ENCODE results near the gene GRIK5.
"Not testable (repeated sequence)": the region's sequence is repeated elsewhere in the genome, so short reads cannot be mapped to it uniquely, and the experiment has no call there.

GRIK5 gene

DNA sequence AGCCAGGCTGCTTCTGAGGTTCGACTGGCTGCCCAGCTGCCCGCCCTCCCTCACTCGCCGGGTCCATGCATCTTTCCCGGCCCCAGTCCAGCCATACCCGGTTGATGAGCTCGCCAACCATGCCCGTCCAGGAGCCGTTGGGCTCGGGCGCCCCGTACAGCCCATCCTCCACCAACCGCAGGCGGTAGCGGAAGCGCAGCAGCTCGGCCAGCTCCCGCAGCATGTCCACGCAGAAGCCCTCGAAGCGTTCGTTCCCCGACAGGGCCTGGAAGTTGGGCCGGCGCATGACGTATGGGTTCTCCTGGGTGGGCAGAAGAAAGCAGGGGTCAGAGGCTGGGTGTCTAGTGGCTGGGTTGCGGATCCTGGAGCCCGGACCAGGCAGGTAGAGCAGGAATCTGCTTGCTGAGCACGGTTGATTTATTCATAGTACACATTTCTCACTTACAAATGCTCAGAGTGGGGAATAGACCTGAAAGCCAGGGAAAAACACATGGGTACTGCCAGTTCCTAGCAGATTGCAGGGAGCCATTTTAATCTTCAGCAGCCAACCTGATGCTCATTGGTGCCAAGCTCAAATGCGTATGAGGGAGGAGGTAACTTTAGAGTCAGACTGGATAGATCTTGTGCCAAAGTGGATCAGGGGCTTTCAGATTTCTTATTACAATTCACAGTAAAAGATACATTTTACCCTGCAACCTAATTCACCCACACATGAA lies 27.4 kb downstream of the GRIK5 start:
- no peak for DNase-seq (ENCODE audit: low read depth, low spot score)
- Histone ChIP-seq H3K9me3 (ENCODE audit: low read depth, low read length) (no peaks in the 10 kb centered on the region), H3K4me3 (no peak overlapping the region), H3K27ac (no peak overlapping the region), H3K9ac (ENCODE audit: insufficient read length) (no peak overlapping the region), H3K36me3 (ENCODE audit: insufficient read depth, low read length) (no peaks in the 10 kb centered on the region)
- no peak for TF ChIP-seq EZH2 (IDR thresholded peaks at IDR 0.05)

DNA sequence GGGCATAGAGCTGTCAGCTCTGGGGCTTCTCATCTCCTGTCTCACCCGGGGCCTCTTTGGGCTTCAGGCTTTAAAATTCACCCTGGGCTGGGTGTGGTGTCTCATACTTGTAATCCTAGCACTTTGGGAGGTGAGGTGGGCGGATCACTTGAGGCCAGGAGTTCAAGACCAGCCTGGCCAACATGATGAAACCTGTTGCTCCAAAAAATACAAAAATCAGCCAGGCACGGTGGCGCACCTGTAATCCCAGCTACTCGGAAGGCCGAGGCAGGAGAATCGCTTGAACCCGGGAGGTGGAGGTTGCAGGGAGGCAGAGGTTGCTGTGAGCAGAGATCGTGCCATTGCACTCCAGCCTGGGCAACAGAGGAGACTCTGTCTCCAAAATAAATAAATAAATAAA lies 29.5 kb downstream of the GRIK5 start:
- H3K4me3 ChIP-seq; H3K9me3 ChIP-seq (ENCODE audit: low read depth, low read length); H3K27ac ChIP-seq; DNase-seq (ENCODE audit: low read depth, low spot score); H3K36me3 ChIP-seq (ENCODE audit: insufficient read depth, low read length); H3K9ac ChIP-seq (ENCODE audit: insufficient read length): not testable (repeated sequence)

DNA sequence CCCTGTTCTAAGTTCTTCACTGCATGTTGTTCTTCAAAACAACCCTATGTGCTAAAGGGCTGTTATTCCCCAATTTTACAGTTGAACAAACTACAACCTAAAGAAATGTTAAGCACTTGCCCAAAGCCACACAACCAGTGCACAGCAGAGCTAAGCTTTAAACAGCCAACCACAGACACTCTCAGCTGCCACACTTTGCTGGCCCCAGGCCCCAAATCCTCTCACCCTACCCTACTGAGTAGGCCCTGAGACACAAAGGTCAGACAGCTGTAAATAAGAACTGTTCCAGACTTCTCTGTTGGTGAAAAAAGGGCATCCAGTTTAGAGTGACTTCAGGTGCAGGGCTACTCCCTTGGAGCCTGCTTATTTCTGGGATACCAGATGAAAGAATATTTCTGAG lies 30.0 kb downstream of the GRIK5 start:
- no peak for DNase-seq (ENCODE audit: low read depth, low spot score)
- H3K4me3 ChIP-seq, result no peak overlapping the region
- H3K9ac ChIP-seq (ENCODE audit: insufficient read length), result no peak overlapping the region
- H3K27ac ChIP-seq, result no peak overlapping the region
- H3K9me3 ChIP-seq (ENCODE audit: low read depth, low read length), result no peaks in the 10 kb centered on the region
- H3K36me3 ChIP-seq (ENCODE audit: insufficient read depth, low read length), result no peaks in the 10 kb centered on the region
- TF ChIP-seq POLR2AphosphoS5 (IDR thresholded peaks at IDR 0.05; ENCODE audit: borderline replicate concordance, low read depth, low read length), result no peak
- no peak for TF ChIP-seq EZH2 (IDR thresholded peaks at IDR 0.05)
- TF ChIP-seq FOXP2 (optimal IDR thresholded peaks at IDR 0.05; ENCODE audit: control extremely low read depth, extremely low read length, insufficient read depth), result no peak

DNA sequence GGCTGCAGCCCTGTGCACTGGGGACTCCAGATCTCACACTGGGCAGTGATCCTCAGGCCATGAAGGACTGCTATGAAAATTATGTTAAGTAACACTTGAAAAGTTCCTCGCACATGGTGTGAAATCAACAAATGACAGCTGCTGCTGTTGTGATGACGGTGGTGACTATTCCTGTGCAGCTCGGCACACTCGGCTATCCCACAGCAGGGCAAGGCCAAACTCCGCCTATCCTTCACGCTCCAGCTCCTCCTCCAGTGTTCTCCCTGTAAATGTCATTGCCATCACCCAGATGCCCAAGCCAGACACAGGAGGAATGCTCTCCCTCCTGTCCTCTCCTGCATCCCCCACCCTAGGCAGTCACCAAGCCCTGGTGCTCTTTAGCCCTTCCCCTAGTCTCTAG lies 31.3 kb downstream of the GRIK5 start:
- DNase-seq (ENCODE audit: low read depth, low spot score), result no peak

DNA sequence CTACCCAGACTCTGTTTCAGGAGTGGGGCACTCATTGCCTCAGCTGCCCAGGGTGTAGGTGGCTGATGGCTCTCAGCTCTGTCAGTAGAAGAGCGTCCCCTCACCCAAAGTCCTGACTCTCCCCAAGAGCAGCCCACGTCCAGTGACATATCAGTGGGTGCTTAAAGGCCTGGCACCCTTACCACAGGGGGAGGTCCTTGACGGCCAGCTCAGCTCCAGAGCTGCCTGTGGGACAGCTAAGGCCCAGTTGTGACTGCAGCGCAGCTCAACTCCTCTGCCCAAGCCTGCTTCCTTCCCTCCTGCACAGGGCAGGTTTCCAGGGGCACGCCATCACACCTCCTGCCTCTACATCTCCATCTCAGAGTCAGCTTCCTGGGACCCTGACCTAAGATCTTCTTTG lies 32.4 kb downstream of the GRIK5 start:
- TF ChIP-seq FOXP2 (optimal IDR thresholded peaks at IDR 0.05; ENCODE audit: control extremely low read depth, extremely low read length, insufficient read depth) (no peak), EZH2 (IDR thresholded peaks at IDR 0.05) (no peak), POLR2AphosphoS5 (IDR thresholded peaks at IDR 0.05; ENCODE audit: borderline replicate concordance, low read depth, low read length) (no peak)
- no peak overlapping the region for H3K9ac ChIP-seq (ENCODE audit: insufficient read length)
- no peak overlapping the region for H3K27ac ChIP-seq
- H3K9me3 ChIP-seq (ENCODE audit: low read depth, low read length), result no peaks in the 10 kb centered on the region
- DNase-seq (ENCODE audit: low read depth, low spot score), result no peak
- H3K36me3 ChIP-seq (ENCODE audit: insufficient read depth, low read length), result no peaks in the 10 kb centered on the region
- no peak overlapping the region for H3K4me3 ChIP-seq

More for the DNA sequence above, 31.3 kb downstream of the GRIK5 start:
- TF ChIP-seq EZH2 (IDR thresholded peaks at IDR 0.05) (no peak), POLR2AphosphoS5 (IDR thresholded peaks at IDR 0.05; ENCODE audit: borderline replicate concordance, low read depth, low read length) (no peak), FOXP2 (optimal IDR thresholded peaks at IDR 0.05; ENCODE audit: control extremely low read depth, extremely low read length, insufficient read depth) (no peak)
- Histone ChIP-seq H3K9me3 (ENCODE audit: low read depth, low read length) (no peaks in the 10 kb centered on the region), H3K4me3 (no peak overlapping the region), H3K27ac (no peak overlapping the region), H3K9ac (ENCODE audit: insufficient read length) (no peak overlapping the region), H3K36me3 (ENCODE audit: insufficient read depth, low read length) (no peaks in the 10 kb centered on the region)

DNA sequence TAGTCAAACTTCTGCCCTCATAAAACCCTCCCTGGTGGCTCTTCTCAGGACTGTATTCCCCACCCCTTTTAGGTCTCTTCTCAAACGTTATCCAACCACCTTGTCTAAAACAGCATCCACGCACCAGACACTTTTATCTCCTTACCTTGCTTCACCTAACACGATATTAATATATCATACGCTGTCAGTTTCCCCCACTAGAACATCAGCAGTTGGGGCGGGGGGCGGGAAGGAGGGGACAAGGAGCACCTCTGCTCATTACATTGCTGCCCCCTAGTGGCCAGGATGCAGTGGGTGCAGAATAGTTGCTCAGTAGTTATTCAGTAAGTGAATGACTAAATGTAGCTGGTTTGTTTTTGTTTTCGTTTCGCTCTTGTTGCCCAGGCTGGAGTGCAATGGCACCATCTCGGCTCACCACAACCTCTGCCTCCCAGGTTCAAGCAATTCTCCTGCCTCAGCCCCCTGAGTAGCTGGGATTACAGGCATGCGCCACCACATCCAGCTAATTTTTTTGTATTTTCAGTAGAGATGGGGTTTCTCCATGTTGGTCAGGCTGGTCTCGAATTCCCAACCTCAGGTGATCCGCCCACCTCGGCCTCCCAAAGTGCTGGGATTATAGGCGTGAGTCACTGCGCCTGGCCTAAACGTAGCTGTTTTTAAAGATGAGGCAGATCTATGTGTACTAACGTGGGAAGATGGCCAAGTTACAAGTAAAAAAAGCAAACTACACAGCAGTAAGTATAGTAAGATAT lies 35.2 kb downstream of the GRIK5 start:
- not testable (repeated sequence) for H3K9ac ChIP-seq (ENCODE audit: insufficient read length); H3K27ac ChIP-seq; H3K9me3 ChIP-seq (ENCODE audit: low read depth, low read length); H3K4me3 ChIP-seq; H3K36me3 ChIP-seq (ENCODE audit: insufficient read depth, low read length); DNase-seq (ENCODE audit: low read depth, low spot score)

DNA sequence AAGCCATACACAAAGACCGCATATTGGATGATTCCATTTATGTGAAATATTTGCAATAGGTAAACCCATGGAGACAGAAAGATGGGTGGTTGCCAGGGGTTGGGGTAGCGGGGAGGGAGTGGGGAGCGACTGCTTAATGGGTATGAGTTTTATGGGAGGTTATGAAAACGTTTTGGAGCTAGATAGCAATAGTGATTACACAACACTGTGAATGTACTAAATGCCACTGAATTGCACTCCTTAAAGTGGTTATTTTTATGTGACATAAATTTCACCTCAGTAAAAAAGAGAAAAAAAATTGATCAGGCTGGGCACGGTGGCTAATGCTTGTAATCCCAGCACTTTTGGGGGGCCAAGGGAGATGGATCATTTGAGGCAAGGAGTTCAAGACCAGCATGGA lies 36.6 kb downstream of the GRIK5 start:
- Histone ChIP-seq H3K27ac (no peak overlapping the region), H3K36me3 (ENCODE audit: insufficient read depth, low read length) (no peaks in the 10 kb centered on the region), H3K9me3 (ENCODE audit: low read depth, low read length) (no peaks in the 10 kb centered on the region), H3K9ac (ENCODE audit: insufficient read length) (no peak overlapping the region), H3K4me3 (no peak overlapping the region)
- TF ChIP-seq POLR2AphosphoS5 (IDR thresholded peaks at IDR 0.05; ENCODE audit: borderline replicate concordance, low read depth, low read length), result no peak
- no peak for TF ChIP-seq FOXP2 (optimal IDR thresholded peaks at IDR 0.05; ENCODE audit: control extremely low read depth, extremely low read length, insufficient read depth)
- no peak for TF ChIP-seq EZH2 (IDR thresholded peaks at IDR 0.05)
- no peak for DNase-seq (ENCODE audit: low read depth, low spot score)

DNA sequence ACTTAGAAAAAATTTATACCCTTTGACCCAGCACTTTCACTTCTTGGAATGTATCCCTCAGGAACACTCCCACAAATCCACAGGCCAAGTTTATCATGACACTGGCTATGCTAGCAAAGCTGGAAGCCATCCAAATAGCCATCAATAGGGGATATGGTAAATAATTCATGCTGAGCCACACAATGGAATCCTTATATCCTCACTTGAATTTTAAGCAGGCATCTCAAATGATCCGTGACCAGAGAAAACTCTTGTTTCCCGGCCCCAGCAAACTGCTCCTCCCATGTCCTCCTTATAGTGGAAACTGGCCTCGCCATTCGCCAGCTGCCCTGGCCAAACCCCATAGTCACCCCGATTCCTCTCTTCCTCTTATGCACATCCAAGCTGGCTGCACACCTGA lies 37.6 kb downstream of the GRIK5 start:
- DNase-seq (ENCODE audit: low read depth, low spot score), result no peak
- Histone ChIP-seq H3K27ac (no peak overlapping the region), H3K4me3 (no peak overlapping the region)

More for the DNA sequence above, 37.6 kb downstream of the GRIK5 start:
- Histone ChIP-seq H3K9ac (ENCODE audit: insufficient read length) (no peak overlapping the region), H3K36me3 (ENCODE audit: insufficient read depth, low read length) (no peaks in the 10 kb centered on the region), H3K9me3 (ENCODE audit: low read depth, low read length) (no peaks in the 10 kb centered on the region)
- TF ChIP-seq EZH2 (IDR thresholded peaks at IDR 0.05) (no peak), FOXP2 (optimal IDR thresholded peaks at IDR 0.05; ENCODE audit: control extremely low read depth, extremely low read length, insufficient read depth) (no peak), POLR2AphosphoS5 (IDR thresholded peaks at IDR 0.05; ENCODE audit: borderline replicate concordance, low read depth, low read length) (no peak)
